HCT116 (cell line): ENCODE measurements around the gene WWP2. TPM values are rescaled to one million over a fixed set of nuclear protein-coding genes. Genes with fewer than 3 reads are reported as not detected.

Experiments
- ATAC-seq: fragments of 200-7000 bp; cut with Tn5 transposase; 2 replicates; pipeline ENCODE4 v1.9.1; 2020; ENCODE audit warnings: mild to moderate bottlenecking, moderate library complexity
- BruUV-seq: library from RNA; stranded (reverse); fragments of 400-500 nt; replicated peaks from 2 replicates; lab custom pipeline; 2021; lab: Mats Ljungman, UMichigan
- CTCF ChIA-PET: fragments of 300-600 bp; sonication (Branson Sonifier 250); formaldehyde crosslinking; loops from one replicate; lab custom pipeline; 2021; ENCODE audit warnings: antibody characterized with exemption; lab: Charles Lee
- POLR2A ChIA-PET: fragments of 300-600, 350-600 bp; sonication (Branson Sonifier 250); formaldehyde crosslinking; loops from one replicate; lab custom pipeline; 2021; ENCODE audit warnings: antibody characterized with exemption; lab: Charles Lee
- RAD21 ChIA-PET, 2 experiments: fragments of 300-600 bp; sonication (Branson Sonifier 250); formaldehyde crosslinking; loops; one replicate each; lab custom pipeline; 2023; ENCODE audit warnings: low total read pairs in 2 of 2; ENCODE audit not compliant: uncharacterized antibody in 2 of 2, unreplicated experiment in 2 of 2, low non-redundant PET in 1 of 2; lab: Charles Lee
- DNase-seq: peaks from one replicate; pipeline ENCODE4 v3.0.0-alpha.2; 2010; ENCODE audit warnings: low read depth, low spot score
- H2AFZ ChIP-seq: fragments of 200-600 bp; shearing (Covaris generic), sonication (generic); 2 replicates; pipeline ENCODE4 v1.6.1; 2017; ENCODE audit warnings: low read depth, mixed run types, mixed read lengths, antibody characterized with exemption, low read length; ENCODE audit not compliant: poor library complexity, severe bottlenecking
- H3K27ac ChIP-seq: 2 replicates; pipeline ENCODE4 v1.5.1; 2012; ENCODE audit warnings: low read depth, low read length
- H3K27me3 ChIP-seq: fragments of 200-600 bp; sonication (generic); 2 replicates; pipeline ENCODE4 v1.6.1; 2016; ENCODE audit warnings: mixed run types, low read length, mixed read lengths; ENCODE audit not compliant: insufficient read depth
- H3K36me3 ChIP-seq, 2 experiments: fragments of 200-500 bp in 1 of 2; fragments of 200-600 bp in 1 of 2; sonication (Bioruptor generic) in 1 of 2; sonication (generic) in 1 of 2; 2 replicates each; pipeline versions ENCODE4 v1.5.1 to v1.6.1; 2014 to 2016; ENCODE audit warnings: low read length in 2 of 2, inconsistent platforms in 1 of 2, mixed read lengths in 1 of 2, mixed run types in 1 of 2; ENCODE audit not compliant: insufficient read depth in 2 of 2, control insufficient read depth in 1 of 2
- H3K4me1 ChIP-seq, 2 experiments: fragments of 200-600 bp in 1 of 2; sonication (generic) in 1 of 2; 2 replicates each; pipeline versions ENCODE4 v1.5.1 to v1.6.1; 2012 to 2017; ENCODE audit warnings: low read length in 2 of 2, inconsistent platforms in 1 of 2, mild to moderate bottlenecking in 1 of 2, mixed read lengths in 1 of 2, mixed run types in 1 of 2, moderate library complexity in 1 of 2; ENCODE audit not compliant: insufficient read depth in 2 of 2, control insufficient read depth in 1 of 2
- H3K4me2 ChIP-seq: fragments of 200-600 bp; sonication (generic); 2 replicates; pipeline ENCODE4 v1.6.1; 2017; ENCODE audit warnings: mixed run types, low read length, mixed read lengths
- H3K4me3 ChIP-seq, 2 experiments: fragments of 200-600 bp in 1 of 2; sonication (generic) in 1 of 2; replicated peaks in 1 of 2; 2 replicates each; pipeline ENCODE4 v1.5.1; 2011 to 2016; ENCODE audit warnings: low read length in 2 of 2, control low read depth in 1 of 2, low read depth in 1 of 2, mild to moderate bottlenecking in 1 of 2, mixed read lengths in 1 of 2, mixed run types in 1 of 2
- H3K79me2 ChIP-seq: fragments of 200-600 bp; sonication (generic); 2 replicates; pipeline ENCODE4 v1.6.1; 2017; ENCODE audit warnings: mild to moderate bottlenecking, mixed run types, low read length, moderate library complexity, mixed read lengths; ENCODE audit not compliant: insufficient read depth
- H3K9ac ChIP-seq: fragments of 200-600 bp; sonication (generic); 2 replicates; pipeline ENCODE4 v1.6.1; 2016; ENCODE audit warnings: low read length, mixed read lengths
- H3K9me2 ChIP-seq: fragments of 200-600 bp; sonication (generic), shearing (Covaris generic); 2 replicates; pipeline ENCODE4 v1.6.1; 2017; ENCODE audit warnings: mixed run types, mild to moderate bottlenecking, moderate library complexity; ENCODE audit not compliant: insufficient read depth
- H3K9me3 ChIP-seq, 2 experiments: fragments of 200-500 bp in 1 of 2; fragments of 200-600 bp in 1 of 2; sonication (Bioruptor generic) in 1 of 2; sonication (generic) in 1 of 2; 2 replicates each; pipeline ENCODE4 v1.6.1; 2014 to 2017; ENCODE audit warnings: low read length in 2 of 2, mixed read lengths in 2 of 2, inconsistent platforms in 1 of 2, low read depth in 1 of 2, mild to moderate bottlenecking in 1 of 2, mixed run types in 1 of 2, moderate library complexity in 1 of 2; ENCODE audit not compliant: control insufficient read depth in 1 of 2, insufficient read depth in 1 of 2
- H4K20me1 ChIP-seq: fragments of 200-600 bp; sonication (generic), shearing (Covaris generic); 2 replicates; pipeline ENCODE4 v1.6.1; 2017; ENCODE audit warnings: mixed run types, mild to moderate bottlenecking, moderate library complexity; ENCODE audit not compliant: insufficient read depth
- ATF3 ChIP-seq: IDR thresholded peaks from 2 replicates; pipeline ENCODE4 v1.6.1; 2012
- CBX3 ChIP-seq: IDR thresholded peaks from 2 replicates; pipeline ENCODE4 v1.6.1; 2012; ENCODE audit warnings: low read depth
- CEBPB ChIP-seq: IDR thresholded peaks from 2 replicates; pipeline ENCODE4 v1.6.1; 2012; ENCODE audit warnings: low read depth
- CTCF ChIP-seq, 3 experiments: fragments of 200-600 bp in 1 of 3; sonication (generic) in 1 of 3; IDR thresholded peaks in 2 of 3; conservative IDR thresholded peaks in 1 of 3; 2 replicates each; pipeline ENCODE4 v1.5.1; 2012 to 2017; ENCODE audit warnings: low read depth in 2 of 3, low read length in 2 of 3, antibody characterized with exemption in 1 of 3, borderline replicate concordance in 1 of 3, control low read depth in 1 of 3, mild to moderate bottlenecking in 1 of 3, mixed read lengths in 1 of 3, mixed run types in 1 of 3, moderate library complexity in 1 of 3; ENCODE audit not compliant: insufficient read depth in 1 of 3
- EGR1 ChIP-seq: IDR thresholded peaks from 2 replicates; pipeline ENCODE4 v1.6.1; 2012; ENCODE audit warnings: low read depth
- ELF1 ChIP-seq: IDR thresholded peaks from 2 replicates; pipeline ENCODE4 v1.6.1; 2012; ENCODE audit warnings: low read depth, borderline replicate concordance
- EZH2 ChIP-seq: fragments of 200-600 bp; sonication (generic); IDR thresholded peaks from 2 replicates; pipeline ENCODE4 v1.6.1; 2017; ENCODE audit warnings: antibody characterized with exemption, mixed run types
- MAX ChIP-seq: IDR thresholded peaks from 2 replicates; pipeline ENCODE4 v1.6.1; 2012
- POLR2A ChIP-seq: IDR thresholded peaks from 2 replicates; pipeline ENCODE4 v1.7.0; 2011; ENCODE audit warnings: borderline replicate concordance; ENCODE audit not compliant: insufficient read depth, insufficient read length; ENCODE audit errors: extremely low read depth
- RAD21 ChIP-seq: IDR thresholded peaks from 2 replicates; pipeline ENCODE4 v1.6.1; 2012; ENCODE audit warnings: low read depth, mild to moderate bottlenecking
- REST ChIP-seq: IDR thresholded peaks from 2 replicates; pipeline ENCODE4 v1.6.1; 2012; ENCODE audit warnings: low read depth
- SIN3A ChIP-seq: IDR thresholded peaks from 2 replicates; pipeline ENCODE4 v1.6.1; 2012; ENCODE audit warnings: low read depth
- SRF ChIP-seq: IDR thresholded peaks from 2 replicates; pipeline ENCODE4 v1.6.1; 2012; ENCODE audit warnings: low read depth
- TCF7L2 ChIP-seq: IDR thresholded peaks from 2 replicates; pipeline ENCODE4 v1.7.0; 2011; ENCODE audit warnings: borderline replicate concordance, inconsistent platforms; ENCODE audit not compliant: insufficient read depth, insufficient read length; ENCODE audit errors: extremely low read depth
- ZBTB33 ChIP-seq: IDR thresholded peaks from 2 replicates; pipeline ENCODE4 v1.6.1; 2011; ENCODE audit warnings: mild to moderate bottlenecking, low read length, moderate library complexity; ENCODE audit not compliant: insufficient replicate concordance; ENCODE audit errors: extremely low read depth
- ZNF274 ChIP-seq: fragments of 200-500 bp; sonication (Bioruptor generic); IDR thresholded peaks from 2 replicates; pipeline ENCODE4 v1.6.1; 2014; ENCODE audit warnings: mild to moderate bottlenecking, low read depth, low read length, inconsistent platforms
- intact Hi-C: fragments of 100-400 bp; cut with micrococcal nuclease; formaldehyde crosslinking; loops from 2 replicates; pipeline ENCODE4 v1.10.0; 2022
- total RNA-seq: library from RNA; stranded (reverse); gene quantifications from one replicate; pipeline ENCODE4 v1.2.1, GENCODE V29; 2021; ENCODE audit not compliant: unreplicated experiment

The WWP2 gene
- total RNA-seq, 1 experiment from 2014 or later: 44.2 TPM

GRCh38 chr16:69922200-69922599, 160.1 kb downstream of the WWP2 start:
- Histone ChIP-seq H3K4me1 (peaks cover 0 to 10% of the 10 kb centered on the region in 2 experiments; a peak in 2 of 4 replicates), H3K27ac (no peak overlapping the region), H3K79me2 (no peaks in the 10 kb centered on the region), H3K36me3 (no peaks in the 10 kb centered on the region), H3K9ac (no peak overlapping the region), H3K27me3 (no peaks in the 10 kb centered on the region), H3K4me3 (no peak overlapping the region), H3K9me2 (no peaks in the 10 kb centered on the region), H2AFZ (no peak overlapping the region), H3K9me3 (no peaks in the 10 kb centered on the region), H4K20me1 (no peaks in the 10 kb centered on the region), H3K4me2 (no peak overlapping the region)
- no TSS peak for BruUV-seq
- DNase-seq (no peak), ATAC-seq (no peak)
- intact Hi-C loops: no loop called here
- ChIA-PET CTCF (no interaction called here), POLR2A (no interaction called here), RAD21 (no interaction called here)
- TF ChIP-seq CTCF (IDR thresholded peaks at IDR 0.05 in 2 of 3, conservative IDR thresholded peaks at IDR 0.05 in 1 of 3; ENCODE audit: borderline replicate concordance in 1 of 3, insufficient read depth in 1 of 3, low read depth in 2 of 3, low read length in 2 of 3) (no peak), ZNF274 (no peak), SIN3A (no peak), ZBTB33 (no peak), ELF1 (no peak), EZH2 (no peak), RAD21 (no peak), REST (no peak), TCF7L2 (no peak), CEBPB (no peak), POLR2A (no peak), ATF3 (no peak), SRF (no peak), CBX3 (no peak), EGR1 (no peak), MAX (no peak)
- TF ChIP-seq, all 23 proteins: peak for 0
